C4-2B (cell line): ENCODE results near the gene DBNDD2.

ENCODE experiments used
- H3K27ac ChIP-seq: fragments of 450-650 bp; 2 replicates; pipeline ENCODE4 v1.5.1; 2017
- ZFX ChIP-seq: fragments of 450-650 bp; IDR thresholded peaks from 2 replicates; pipeline ENCODE4 v1.6.1; 2017
- TF ChIP-seq, protein P1 (sequence below): fragments of 450-650 bp; conservative IDR thresholded peaks from 2 replicates; pipeline ENCODE4 v1.5.1; 2017; ENCODE audit warnings: mild to moderate bottlenecking

The DBNDD2 gene

GRCh38 chr20:45452772-45453691 is 44.9 kb downstream of the DBNDD2 start:
- no peak for TF ChIP-seq ZFX
- TF ChIP-seq, protein P1, sequence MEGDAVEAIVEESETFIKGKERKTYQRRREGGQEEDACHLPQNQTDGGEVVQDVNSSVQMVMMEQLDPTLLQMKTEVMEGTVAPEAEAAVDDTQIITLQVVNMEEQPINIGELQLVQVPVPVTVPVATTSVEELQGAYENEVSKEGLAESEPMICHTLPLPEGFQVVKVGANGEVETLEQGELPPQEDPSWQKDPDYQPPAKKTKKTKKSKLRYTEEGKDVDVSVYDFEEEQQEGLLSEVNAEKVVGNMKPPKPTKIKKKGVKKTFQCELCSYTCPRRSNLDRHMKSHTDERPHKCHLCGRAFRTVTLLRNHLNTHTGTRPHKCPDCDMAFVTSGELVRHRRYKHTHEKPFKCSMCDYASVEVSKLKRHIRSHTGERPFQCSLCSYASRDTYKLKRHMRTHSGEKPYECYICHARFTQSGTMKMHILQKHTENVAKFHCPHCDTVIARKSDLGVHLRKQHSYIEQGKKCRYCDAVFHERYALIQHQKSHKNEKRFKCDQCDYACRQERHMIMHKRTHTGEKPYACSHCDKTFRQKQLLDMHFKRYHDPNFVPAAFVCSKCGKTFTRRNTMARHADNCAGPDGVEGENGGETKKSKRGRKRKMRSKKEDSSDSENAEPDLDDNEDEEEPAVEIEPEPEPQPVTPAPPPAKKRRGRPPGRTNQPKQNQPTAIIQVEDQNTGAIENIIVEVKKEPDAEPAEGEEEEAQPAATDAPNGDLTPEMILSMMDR, result no peak
- no peak overlapping the region for H3K27ac ChIP-seq

- TF ChIP-seq, protein P1, result peak; percentile 76
- TF ChIP-seq ZFX, result no peak
- H3K27ac ChIP-seq, result no peak overlapping the region
Measured at GRCh38 chr20:45456632-45457031, 48.5 kb downstream of the DBNDD2 start.

DNA sequence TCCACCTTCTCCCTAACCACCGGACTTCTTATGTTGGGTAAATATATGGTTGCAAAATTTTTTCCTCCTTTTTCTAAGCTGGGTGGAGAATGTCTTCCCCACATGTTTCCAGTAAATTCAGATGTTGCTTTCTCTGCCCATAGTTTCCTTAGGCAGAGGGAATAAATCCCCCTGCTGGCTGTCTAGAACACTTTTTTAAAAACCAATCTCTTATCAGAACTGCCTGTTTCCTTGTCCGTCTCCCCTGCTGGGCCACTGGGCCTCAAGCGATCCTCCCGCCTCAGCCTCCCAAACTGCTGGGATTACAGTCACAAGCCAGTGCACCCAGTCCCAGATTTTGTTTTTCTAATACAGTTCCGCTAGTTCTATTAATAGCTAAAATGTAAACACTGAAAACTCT is 51.5 kb downstream of the DBNDD2 start:
- H3K27ac ChIP-seq, result no peak overlapping the region
- no peak for TF ChIP-seq ZFX
- TF ChIP-seq, protein P1, result peak; percentile 34
